HG03095 (cell line): Measurements from ENCODE around the gene SMAD6.

Source experiments
- ATAC-seq: cut with Tn5 transposase; IDR thresholded peaks from one replicate; pipeline ENCODE4 v1.9.1; 2021; ENCODE audit warnings: moderate library complexity; ENCODE audit not compliant: unreplicated experiment

Gene SMAD6

GRCh38 chr15:66739287-66739686 lies 37.3 kb downstream of the SMAD6 start:
- ATAC-seq: no peak

GRCh38 chr15:66740802-66741201 lies 38.8 kb downstream of the SMAD6 start:
- no peak for ATAC-seq

- ATAC-seq: no peak
Measured at GRCh38 chr15:66741646-66742045, 39.6 kb downstream of the SMAD6 start.

- no peak for ATAC-seq
Measured at GRCh38 chr15:66742286-66742685, 40.2 kb downstream of the SMAD6 start.

GRCh38 chr15:66743204-66743603 lies 41.2 kb downstream of the SMAD6 start:
- ATAC-seq: no peak

GRCh38 chr15:66743703-66744536 lies 41.9 kb downstream of the SMAD6 start:
- ATAC-seq: no peak

- ATAC-seq: no peak
Measured at GRCh38 chr15:66744610-66745279, 42.7 kb downstream of the SMAD6 start.

- ATAC-seq: no peak
Measured at GRCh38 chr15:66745530-66746230, 43.6 kb downstream of the SMAD6 start.

GRCh38 chr15:66746231-66746605 lies 44.2 kb downstream of the SMAD6 start:
- ATAC-seq: no peak

- no peak for ATAC-seq
Measured at GRCh38 chr15:66747223-66747622, 45.2 kb downstream of the SMAD6 start.

- no peak for ATAC-seq
Measured at GRCh38 chr15:66747886-66748707, 46.1 kb downstream of the SMAD6 start.

GRCh38 chr15:66748708-66749035 lies 46.6 kb downstream of the SMAD6 start:
- no peak for ATAC-seq

- ATAC-seq: no peak
Measured at GRCh38 chr15:66749841-66750575, 48.0 kb downstream of the SMAD6 start.

- no peak for ATAC-seq
Measured at GRCh38 chr15:66750609-66751008, 48.6 kb downstream of the SMAD6 start.

GRCh38 chr15:66751579-66751978 lies 49.5 kb downstream of the SMAD6 start:
- ATAC-seq: no peak

- no peak for ATAC-seq
Measured at GRCh38 chr15:66752078-66752477, 50.0 kb downstream of the SMAD6 start.

GRCh38 chr15:66753687-66754377 lies 51.8 kb downstream of the SMAD6 start:
- ATAC-seq: no peak

GRCh38 chr15:66754789-66755188 lies 52.8 kb downstream of the SMAD6 start:
- no peak for ATAC-seq

GRCh38 chr15:66755298-66756068 lies 53.4 kb downstream of the SMAD6 start:
- ATAC-seq: no peak
